Lower lobe of right lung (tissue), 2 donors: Measurements from ENCODE around the gene MGAT5. TPM values are rescaled to one million over a fixed set of nuclear protein-coding genes. Genes with fewer than 3 reads are reported as not detected.

Experiments
- ATAC-seq, 2 donors: fragments of 200-7000 bp; cut with Tn5 transposase; one replicate each; pipeline ENCODE4 v1.9.1; 2020 to 2022; ENCODE audit warnings: mild to moderate bottlenecking in 2 of 2, moderate library complexity in 2 of 2
- DNase-seq: peaks from one replicate; pipeline ENCODE4 v3.0.0-alpha.2; 2020
- H3K27ac ChIP-seq: fragments of 200-600 bp; one replicate; pipeline ENCODE4 v1.8.0; 2022
- H3K27me3 ChIP-seq: fragments of 200-600 bp; one replicate; pipeline ENCODE4 v1.8.0; 2022; ENCODE audit warnings: low read depth
- H3K36me3 ChIP-seq: fragments of 200-600 bp; one replicate; pipeline ENCODE4 v1.8.0; 2022; ENCODE audit warnings: mild to moderate bottlenecking
- H3K4me1 ChIP-seq: fragments of 200-600 bp; one replicate; pipeline ENCODE4 v1.8.0; 2022
- H3K4me3 ChIP-seq: fragments of 200-600 bp; one replicate; pipeline ENCODE4 v1.8.0; 2022; ENCODE audit warnings: mild to moderate bottlenecking
- H3K9me3 ChIP-seq: fragments of 200-600 bp; one replicate; pipeline ENCODE4 v1.8.0; 2022
- intact Hi-C: fragments of 100-400 bp; cut with DNase I; formaldehyde crosslinking; loops from one replicate; pipeline ENCODE4 v1.11.0; 2022
- long read RNA-seq: library from polyadenylated mRNA; unstranded; transcript quantifications from one replicate; pipeline ENCODE4 v2.0.0, GENCODE V29; 2021
- total RNA-seq: library from RNA; stranded (reverse); fragmentation: NEBNext Ultra II Directional; extraction: Animal tissue kit (Norgen Biotek cat#: 25700); gene quantifications from one replicate; pipeline ENCODE4 v1.2.1, GENCODE V29; 2021
- TF ChIP-seq, protein P1 (sequence below): fragments of 200-600 bp; IDR thresholded peaks from one replicate; pipeline ENCODE4 v1.8.0; 2022; ENCODE audit warnings: antibody characterized with exemption, mild to moderate bottlenecking
- donor health status: DM: no; HTN: yes; CAD: no; lungs with severe emphysema.

Gene MGAT5, protein sequence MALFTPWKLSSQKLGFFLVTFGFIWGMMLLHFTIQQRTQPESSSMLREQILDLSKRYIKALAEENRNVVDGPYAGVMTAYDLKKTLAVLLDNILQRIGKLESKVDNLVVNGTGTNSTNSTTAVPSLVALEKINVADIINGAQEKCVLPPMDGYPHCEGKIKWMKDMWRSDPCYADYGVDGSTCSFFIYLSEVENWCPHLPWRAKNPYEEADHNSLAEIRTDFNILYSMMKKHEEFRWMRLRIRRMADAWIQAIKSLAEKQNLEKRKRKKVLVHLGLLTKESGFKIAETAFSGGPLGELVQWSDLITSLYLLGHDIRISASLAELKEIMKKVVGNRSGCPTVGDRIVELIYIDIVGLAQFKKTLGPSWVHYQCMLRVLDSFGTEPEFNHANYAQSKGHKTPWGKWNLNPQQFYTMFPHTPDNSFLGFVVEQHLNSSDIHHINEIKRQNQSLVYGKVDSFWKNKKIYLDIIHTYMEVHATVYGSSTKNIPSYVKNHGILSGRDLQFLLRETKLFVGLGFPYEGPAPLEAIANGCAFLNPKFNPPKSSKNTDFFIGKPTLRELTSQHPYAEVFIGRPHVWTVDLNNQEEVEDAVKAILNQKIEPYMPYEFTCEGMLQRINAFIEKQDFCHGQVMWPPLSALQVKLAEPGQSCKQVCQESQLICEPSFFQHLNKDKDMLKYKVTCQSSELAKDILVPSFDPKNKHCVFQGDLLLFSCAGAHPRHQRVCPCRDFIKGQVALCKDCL
- total RNA-seq: 61.7 TPM
- long read RNA-seq, partial matches to known transcripts: 3 of 46 reads
- long read RNA-seq, other reads (novel, unspliced or antisense): 43 of 46 reads

DNA sequence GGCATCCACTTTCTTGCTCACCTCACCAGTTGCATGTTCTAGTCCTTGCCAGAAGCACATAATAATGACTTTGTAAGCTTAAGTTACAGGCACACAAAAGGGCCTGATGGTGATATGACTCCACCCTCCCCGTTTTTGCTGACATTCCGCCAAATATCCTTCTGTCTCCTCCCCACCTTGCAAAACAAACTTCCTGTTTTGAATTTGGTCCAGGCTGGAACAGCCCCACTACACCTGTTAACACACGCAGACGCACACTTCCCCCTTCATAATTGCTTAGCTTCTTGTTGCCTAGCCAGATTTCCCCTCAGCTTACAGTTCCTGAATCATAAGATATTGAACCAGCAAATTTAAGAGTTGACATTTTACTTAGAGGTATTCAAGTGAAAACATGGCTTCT lies at the start of gene MGAT5:
Gene MGAT5 (plus strand): TSS at position 269 of the 400 bp plus-strand sequence. CDS start 332 bp downstream, outside the sequence.
- Histone ChIP-seq H3K36me3 (peaks cover 5% of the 10 kb centered on the region), H3K4me1 (peaks cover 37% of the 10 kb centered on the region), H3K4me3 (no peak within 1 kb of the TSS), H3K27me3 (no peaks in the 10 kb centered on the region), H3K27ac (no peak within 1 kb of the TSS), H3K9me3 (no peaks in the 10 kb centered on the region)
- intact Hi-C loops: no loop called here
- TF ChIP-seq, protein P1, sequence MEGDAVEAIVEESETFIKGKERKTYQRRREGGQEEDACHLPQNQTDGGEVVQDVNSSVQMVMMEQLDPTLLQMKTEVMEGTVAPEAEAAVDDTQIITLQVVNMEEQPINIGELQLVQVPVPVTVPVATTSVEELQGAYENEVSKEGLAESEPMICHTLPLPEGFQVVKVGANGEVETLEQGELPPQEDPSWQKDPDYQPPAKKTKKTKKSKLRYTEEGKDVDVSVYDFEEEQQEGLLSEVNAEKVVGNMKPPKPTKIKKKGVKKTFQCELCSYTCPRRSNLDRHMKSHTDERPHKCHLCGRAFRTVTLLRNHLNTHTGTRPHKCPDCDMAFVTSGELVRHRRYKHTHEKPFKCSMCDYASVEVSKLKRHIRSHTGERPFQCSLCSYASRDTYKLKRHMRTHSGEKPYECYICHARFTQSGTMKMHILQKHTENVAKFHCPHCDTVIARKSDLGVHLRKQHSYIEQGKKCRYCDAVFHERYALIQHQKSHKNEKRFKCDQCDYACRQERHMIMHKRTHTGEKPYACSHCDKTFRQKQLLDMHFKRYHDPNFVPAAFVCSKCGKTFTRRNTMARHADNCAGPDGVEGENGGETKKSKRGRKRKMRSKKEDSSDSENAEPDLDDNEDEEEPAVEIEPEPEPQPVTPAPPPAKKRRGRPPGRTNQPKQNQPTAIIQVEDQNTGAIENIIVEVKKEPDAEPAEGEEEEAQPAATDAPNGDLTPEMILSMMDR: no peak
- DNase-seq (no peak), ATAC-seq (peak; percentile 74 to 80)

DNA sequence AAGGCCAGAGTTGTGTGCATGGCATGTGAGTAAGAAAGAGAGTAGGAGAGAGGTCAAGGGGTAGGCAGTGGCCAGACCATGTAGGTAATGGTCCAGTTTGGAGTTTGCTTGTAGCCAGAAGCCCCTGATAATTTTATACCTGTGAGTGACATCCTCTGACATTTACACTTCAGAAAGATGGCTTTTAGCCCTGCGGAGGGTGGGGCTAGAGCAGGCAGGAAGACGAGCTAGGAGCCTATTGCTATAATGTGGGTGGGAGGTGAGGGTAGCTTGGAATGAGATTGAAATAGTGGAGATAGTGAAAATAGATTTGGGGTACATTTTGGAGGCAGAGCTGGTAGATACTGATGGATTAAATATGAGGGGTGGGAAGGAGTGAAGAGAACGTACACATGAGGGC lies 48.8 kb upstream of the MGAT5 start:
- Histone ChIP-seq H3K27me3 (no peaks in the 10 kb centered on the region), H3K36me3 (no peaks in the 10 kb centered on the region), H3K9me3 (no peaks in the 10 kb centered on the region), H3K4me1 (peaks cover 38% of the 10 kb centered on the region), H3K27ac (no peak overlapping the region), H3K4me3 (no peak overlapping the region)
- TF ChIP-seq, protein P1: no peak
- no peak for ATAC-seq
- intact Hi-C loops: no loop called here
- no peak for DNase-seq

DNA sequence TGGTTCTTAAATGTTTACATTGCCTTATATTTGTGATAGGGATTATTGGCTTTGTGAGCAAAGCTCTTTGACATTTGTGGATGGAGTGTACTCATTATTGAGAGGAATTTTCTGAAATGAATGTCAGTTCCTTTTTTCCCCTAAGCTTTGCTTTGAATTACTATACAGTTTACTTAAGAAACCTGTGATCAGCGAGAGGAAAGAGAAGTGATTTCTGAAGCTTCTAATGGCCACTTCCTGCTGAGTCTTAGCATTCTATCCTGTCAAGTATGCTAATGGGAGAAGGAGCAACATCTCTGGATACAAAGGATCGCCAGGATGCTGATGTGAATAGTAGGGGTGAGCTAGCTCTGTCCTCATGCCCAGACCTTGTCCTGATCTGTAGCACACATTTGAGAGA lies 47.8 kb upstream of the MGAT5 start:
- no peak overlapping the region for H3K4me3 ChIP-seq
- H3K9me3 ChIP-seq: no peaks in the 10 kb centered on the region
- H3K36me3 ChIP-seq: no peaks in the 10 kb centered on the region
- ATAC-seq: peak in 1 of 2 donors; percentile 31
- no peak for DNase-seq
- TF ChIP-seq, protein P1: no peak
- no peak overlapping the region for H3K27ac ChIP-seq
- H3K27me3 ChIP-seq: no peaks in the 10 kb centered on the region
- intact Hi-C loops: no loop called here
- H3K4me1 ChIP-seq: peaks cover 38% of the 10 kb centered on the region

DNA sequence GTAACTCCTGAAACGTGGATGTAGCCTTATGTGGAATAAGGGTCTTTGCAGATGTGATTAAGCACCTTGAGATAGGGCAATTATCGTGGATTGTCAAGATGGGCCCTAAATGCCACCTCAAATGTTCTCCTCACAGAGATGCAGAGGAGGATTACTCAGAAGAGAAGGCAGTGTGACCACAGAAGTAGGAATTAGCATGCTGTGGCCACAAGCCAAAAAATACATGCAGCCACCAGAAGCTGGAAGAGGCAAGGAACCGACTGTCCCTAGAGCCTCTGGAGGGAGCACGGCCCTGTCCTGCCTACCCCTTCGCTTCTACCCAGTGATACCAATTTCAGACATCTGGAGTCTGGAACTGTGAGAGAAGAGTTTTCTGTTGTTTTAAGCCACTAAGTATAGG lies 47.3 kb upstream of the MGAT5 start:
- DNase-seq (no peak), ATAC-seq (no peak)
- H3K36me3 ChIP-seq: no peaks in the 10 kb centered on the region
- no peak overlapping the region for H3K27ac ChIP-seq
- H3K4me1 ChIP-seq: peaks cover 38% of the 10 kb centered on the region
- H3K27me3 ChIP-seq: no peaks in the 10 kb centered on the region
- H3K4me3 ChIP-seq: no peak overlapping the region
- intact Hi-C loops: no loop called here
- H3K9me3 ChIP-seq: no peaks in the 10 kb centered on the region
- TF ChIP-seq, protein P1: no peak

DNA sequence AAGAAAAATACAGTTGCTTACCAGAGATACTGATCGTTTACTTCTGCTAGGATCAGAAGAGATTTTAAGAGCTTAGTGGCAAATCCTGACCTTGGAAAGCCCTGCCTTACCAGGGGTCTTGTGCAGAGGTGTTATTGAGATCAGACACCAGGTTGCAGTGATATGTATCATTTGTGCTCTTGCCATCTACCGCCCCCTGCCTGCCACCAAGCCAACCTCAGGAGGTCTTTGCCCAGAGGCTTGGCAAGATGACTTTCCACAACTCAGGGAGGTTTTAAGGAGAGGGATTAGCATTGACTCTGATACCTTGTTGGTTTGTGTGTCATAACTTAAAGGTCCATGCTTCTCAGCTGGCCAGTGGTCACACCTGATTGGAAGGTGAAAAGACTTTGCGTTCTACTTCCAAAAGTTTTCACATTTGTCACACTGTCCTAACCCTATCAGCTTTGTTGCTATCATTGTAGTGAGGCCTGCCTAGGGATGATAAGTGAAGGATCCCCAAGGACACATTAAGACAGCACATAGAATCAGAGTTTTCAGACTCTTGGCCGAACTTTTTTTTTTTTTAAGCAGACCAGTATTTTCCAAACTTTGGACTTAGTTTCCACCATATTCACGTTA lies 46.2 kb upstream of the MGAT5 start:
- H3K4me1 ChIP-seq: peaks cover 41% of the 10 kb centered on the region
- H3K27me3 ChIP-seq: no peaks in the 10 kb centered on the region
- H3K9me3 ChIP-seq: no peaks in the 10 kb centered on the region
- TF ChIP-seq, protein P1: peak; percentile 78
- intact Hi-C loops: no loop called here
- DNase-seq (peak; percentile 68), ATAC-seq (peak; percentile 81 to 89)
- H3K36me3 ChIP-seq: no peaks in the 10 kb centered on the region
- no peak overlapping the region for H3K27ac ChIP-seq
- H3K4me3 ChIP-seq: no peak overlapping the region
